ENCODE measurements around the gene DOCK2. TPM values are rescaled to one million over a fixed set of nuclear protein-coding genes. Genes with fewer than 3 reads are reported as not detected.

Gene DOCK2
- polyA plus RNA-seq, 1 of the 3 experiments (the other 2 are of a cell fraction), result 3.8 TPM

GRCh38 chr5:169707686-169708085 is 70.6 kb downstream of the DOCK2 start:
- no peaks in the 10 kb centered on the region for H3K36me3 ChIP-seq (replicated peaks in 1 of 2; ENCODE audit: control insufficient read depth in 1 of 2, insufficient read depth in 2 of 2, low read length in 1 of 2)
- H3K27me3 ChIP-seq (ENCODE audit: insufficient read depth), result no peaks in the 10 kb centered on the region
- CTCF ChIA-PET, result no interaction called here
- H3K4me3 ChIP-seq (ENCODE audit: low read depth in 2 of 2, low read length in 1 of 2), result no peak overlapping the region
- no peaks in the 10 kb centered on the region for H3K79me2 ChIP-seq (ENCODE audit: insufficient read depth)
- peaks cover 0 to 22% of the 10 kb centered on the region in 2 experiments; a peak in 3 of 4 replicates for H3K4me1 ChIP-seq (ENCODE audit: control insufficient read depth in 1 of 2, insufficient read depth in 2 of 2, low read depth in 1 of 2, low read length in 1 of 2)
- POLR2A ChIA-PET, result interaction anchor here (0.6 kb wide), 1 partner anchor 33 kb away, joined by 3 read pairs; no protein-coding TSS in a partner anchor
- no peak overlapping the region for H3K9ac ChIP-seq
- H3F3A ChIP-seq (replicated peaks; ENCODE audit: insufficient read depth), result peaks cover 20% of the 10 kb centered on the region
- WGBS (ENCODE audit: low lambda C conversion rate), result 93% methylated on average over 3 of the region's 3 CpGs
- peak overlapping the region in 1 of 2 experiments; percentile 79; a peak in 2 of 4 replicates for H3K27ac ChIP-seq (ENCODE audit: low read depth in 2 of 2, low read length in 1 of 2)
- DNase-seq, result no peak
- H4K20me1 ChIP-seq (ENCODE audit: insufficient read depth), result no peaks in the 10 kb centered on the region
- no peak overlapping the region for H2AFZ ChIP-seq (ENCODE audit: low read depth)
- H3K9me2 ChIP-seq, result no peaks in the 10 kb centered on the region
- peak overlapping the region; percentile 25; the same call in 1 of the 2 replicates for H3K4me2 ChIP-seq
- H3K9me3 ChIP-seq, result no peaks in the 10 kb centered on the region
- TF ChIP-seq JUND (IDR thresholded peaks at IDR 0.05) (no peak), FOSL2 (IDR thresholded peaks at IDR 0.05; ENCODE audit: borderline replicate concordance, low read depth) (no peak), NRF1 (IDR thresholded peaks at IDR 0.05; ENCODE audit: low read depth, low read length) (no peak), POLR2AphosphoS5 (IDR thresholded peaks at IDR 0.05; ENCODE audit: low read depth, low read length) (no peak), TCF12 (IDR thresholded peaks at IDR 0.05) (no peak), YY1 (IDR thresholded peaks at IDR 0.05; ENCODE audit: low read depth) (no peak), ELF1 (IDR thresholded peaks at IDR 0.05) (no peak), FOXM1 (IDR thresholded peaks at IDR 0.05; ENCODE audit: low read depth) (no peak), REST (IDR thresholded peaks at IDR 0.05; ENCODE audit: low read depth, low read length) (no peak), CTCF (IDR thresholded peaks at IDR 0.05) (no peak)
- TF ChIP-seq, protein P1, sequence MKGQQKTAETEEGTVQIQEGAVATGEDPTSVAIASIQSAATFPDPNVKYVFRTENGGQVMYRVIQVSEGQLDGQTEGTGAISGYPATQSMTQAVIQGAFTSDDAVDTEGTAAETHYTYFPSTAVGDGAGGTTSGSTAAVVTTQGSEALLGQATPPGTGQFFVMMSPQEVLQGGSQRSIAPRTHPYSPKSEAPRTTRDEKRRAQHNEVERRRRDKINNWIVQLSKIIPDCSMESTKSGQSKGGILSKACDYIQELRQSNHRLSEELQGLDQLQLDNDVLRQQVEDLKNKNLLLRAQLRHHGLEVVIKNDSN (IDR thresholded peaks at IDR 0.05; ENCODE audit: borderline replicate concordance, low read depth), result no peak
- TF ChIP-seq, protein P2, sequence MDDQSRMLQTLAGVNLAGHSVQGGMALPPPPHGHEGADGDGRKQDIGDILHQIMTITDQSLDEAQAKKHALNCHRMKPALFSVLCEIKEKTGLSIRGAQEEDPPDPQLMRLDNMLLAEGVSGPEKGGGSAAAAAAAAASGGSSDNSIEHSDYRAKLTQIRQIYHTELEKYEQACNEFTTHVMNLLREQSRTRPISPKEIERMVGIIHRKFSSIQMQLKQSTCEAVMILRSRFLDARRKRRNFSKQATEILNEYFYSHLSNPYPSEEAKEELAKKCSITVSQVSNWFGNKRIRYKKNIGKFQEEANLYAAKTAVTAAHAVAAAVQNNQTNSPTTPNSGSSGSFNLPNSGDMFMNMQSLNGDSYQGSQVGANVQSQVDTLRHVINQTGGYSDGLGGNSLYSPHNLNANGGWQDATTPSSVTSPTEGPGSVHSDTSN (IDR thresholded peaks at IDR 0.05), result no peak
- TF ChIP-seq, protein P3, sequence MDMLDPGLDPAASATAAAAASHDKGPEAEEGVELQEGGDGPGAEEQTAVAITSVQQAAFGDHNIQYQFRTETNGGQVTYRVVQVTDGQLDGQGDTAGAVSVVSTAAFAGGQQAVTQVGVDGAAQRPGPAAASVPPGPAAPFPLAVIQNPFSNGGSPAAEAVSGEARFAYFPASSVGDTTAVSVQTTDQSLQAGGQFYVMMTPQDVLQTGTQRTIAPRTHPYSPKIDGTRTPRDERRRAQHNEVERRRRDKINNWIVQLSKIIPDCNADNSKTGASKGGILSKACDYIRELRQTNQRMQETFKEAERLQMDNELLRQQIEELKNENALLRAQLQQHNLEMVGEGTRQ (IDR thresholded peaks at IDR 0.05; ENCODE audit: borderline replicate concordance, low read depth, low read length), result no peak
- TF ChIP-seq, protein P4, sequence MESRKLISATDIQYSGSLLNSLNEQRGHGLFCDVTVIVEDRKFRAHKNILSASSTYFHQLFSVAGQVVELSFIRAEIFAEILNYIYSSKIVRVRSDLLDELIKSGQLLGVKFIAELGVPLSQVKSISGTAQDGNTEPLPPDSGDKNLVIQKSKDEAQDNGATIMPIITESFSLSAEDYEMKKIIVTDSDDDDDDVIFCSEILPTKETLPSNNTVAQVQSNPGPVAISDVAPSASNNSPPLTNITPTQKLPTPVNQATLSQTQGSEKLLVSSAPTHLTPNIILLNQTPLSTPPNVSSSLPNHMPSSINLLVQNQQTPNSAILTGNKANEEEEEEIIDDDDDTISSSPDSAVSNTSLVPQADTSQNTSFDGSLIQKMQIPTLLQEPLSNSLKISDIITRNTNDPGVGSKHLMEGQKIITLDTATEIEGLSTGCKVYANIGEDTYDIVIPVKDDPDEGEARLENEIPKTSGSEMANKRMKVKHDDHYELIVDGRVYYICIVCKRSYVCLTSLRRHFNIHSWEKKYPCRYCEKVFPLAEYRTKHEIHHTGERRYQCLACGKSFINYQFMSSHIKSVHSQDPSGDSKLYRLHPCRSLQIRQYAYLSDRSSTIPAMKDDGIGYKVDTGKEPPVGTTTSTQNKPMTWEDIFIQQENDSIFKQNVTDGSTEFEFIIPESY (IDR thresholded peaks at IDR 0.05; ENCODE audit: borderline replicate concordance, low read depth), result no peak

Data from SK-N-SH (cell line).